NCI-H774 (cell line): ENCODE results near the gene PPME1.

ENCODE experiments used
- DNase-seq: peaks from one replicate; lab custom pipeline; 2025; lab: John Stamatoyannopoulos, UW

The PPME1 gene

GRCh38 chr11:74159642-74160041 lies 11.4 kb upstream of the PPME1 start:
- no peak for DNase-seq

- no peak for DNase-seq
These were observed 8.2 kb upstream of the PPME1 start for GRCh38 chr11:74162681-74163467.

- no peak for DNase-seq
These were observed 2.3 kb upstream of the PPME1 start for GRCh38 chr11:74168838-74169237.

GRCh38 chr11:74169738-74170458 lies 1.2 kb upstream of the PPME1 start:
- DNase-seq = no peak

DNA sequence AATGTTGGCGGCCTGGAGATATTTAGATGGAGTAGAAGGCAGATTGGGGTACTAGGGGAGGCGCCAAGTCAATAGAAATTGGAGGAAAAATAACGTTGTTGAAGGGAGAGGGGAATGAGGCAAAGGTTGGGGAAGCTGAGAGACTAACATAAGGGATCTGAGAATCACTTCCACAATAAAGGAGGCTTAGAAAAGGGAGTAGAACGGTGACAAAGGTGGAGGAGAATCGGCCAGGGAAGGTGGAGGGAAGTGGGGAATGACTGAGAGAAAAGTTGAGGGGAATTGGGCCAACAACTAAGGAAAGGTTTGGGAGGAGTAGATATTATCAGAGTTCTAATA lies 510 bp downstream of the PPME1 start:
- no peak for DNase-seq

DNA sequence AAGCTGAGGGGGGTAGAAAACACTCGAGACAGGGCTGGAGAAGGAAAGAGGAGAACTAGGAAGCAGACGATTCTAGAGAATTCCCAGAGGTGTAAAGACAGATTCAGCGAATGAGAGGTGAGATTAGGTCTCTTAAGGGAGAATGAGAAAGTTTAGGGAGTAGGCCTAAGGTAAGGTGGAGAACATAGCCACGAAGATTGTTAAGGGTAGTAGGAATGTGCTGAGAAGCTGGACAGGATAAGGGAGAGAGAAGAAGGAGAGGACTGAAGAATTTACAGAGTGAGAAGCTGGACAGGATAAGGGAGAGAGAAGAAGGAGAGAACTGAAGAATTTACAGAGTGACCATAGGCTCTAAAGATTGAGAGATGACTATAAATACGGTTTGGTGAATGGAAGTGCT lies 908 bp downstream of the PPME1 start:
- no peak for DNase-seq

DNA sequence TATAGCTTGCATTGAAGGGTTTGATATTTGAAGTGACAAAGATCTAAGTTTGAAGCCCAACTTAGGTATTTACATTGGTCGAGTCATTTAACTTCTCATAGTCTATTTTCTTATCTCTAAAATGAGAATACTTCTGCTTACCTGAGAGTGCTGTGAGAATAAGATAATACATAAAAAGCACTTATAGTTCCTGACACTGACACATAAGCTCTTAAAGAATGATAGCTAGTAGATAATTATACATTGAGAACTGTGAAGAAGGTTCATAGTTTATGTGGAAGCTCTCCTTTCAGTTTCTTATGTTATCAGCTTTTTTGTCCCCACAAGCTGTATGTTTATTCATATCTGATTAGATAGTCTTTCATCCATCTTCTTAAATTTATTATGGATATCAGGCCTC lies 4.8 kb downstream of the PPME1 start:
- DNase-seq = no peak

GRCh38 chr11:74179234-74180052 lies 8.4 kb downstream of the PPME1 start:
- no peak for DNase-seq

GRCh38 chr11:74182635-74183034 lies 11.5 kb downstream of the PPME1 start:
- no peak for DNase-seq

DNA sequence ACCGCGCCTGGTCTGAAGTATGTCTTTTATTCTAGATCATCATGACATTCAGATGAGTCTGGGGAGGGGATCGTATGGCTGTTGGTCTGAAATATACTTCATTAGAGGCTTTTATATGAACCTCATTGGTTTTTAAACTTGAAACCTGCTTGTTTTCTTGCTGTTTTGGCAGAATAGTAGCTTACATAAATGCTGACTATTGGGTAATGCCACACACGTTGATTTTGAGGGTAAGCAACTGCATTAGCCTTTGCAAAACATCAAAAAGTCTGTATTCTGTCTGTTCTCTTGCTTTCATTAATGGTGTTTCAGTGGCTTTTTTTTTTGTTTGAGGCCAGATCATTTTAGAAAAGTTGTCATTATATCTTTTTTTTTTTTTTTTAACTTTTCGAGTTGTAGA lies 14.2 kb downstream of the PPME1 start:
- no peak for DNase-seq

DNA sequence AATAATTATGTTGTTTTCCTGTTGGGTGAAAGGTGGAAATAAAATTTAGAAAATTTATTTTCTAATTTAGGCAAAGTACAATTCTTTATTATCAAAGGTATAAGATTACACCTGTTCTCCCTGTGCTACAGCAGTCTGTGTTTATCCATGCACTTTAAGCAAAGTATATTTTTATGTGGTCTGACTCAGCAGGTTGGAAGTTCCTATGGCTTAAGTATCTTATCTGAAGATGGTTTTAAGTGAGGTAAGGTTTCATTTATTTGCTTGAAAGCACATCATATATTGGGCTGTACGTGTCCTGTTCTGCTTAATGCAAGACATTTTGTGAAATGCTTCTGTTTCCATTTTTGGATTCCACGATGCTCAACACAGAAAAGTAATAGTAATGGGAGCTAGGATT lies 14.6 kb downstream of the PPME1 start:
- no peak for DNase-seq

- no peak for DNase-seq
These were observed 24.7 kb downstream of the PPME1 start for GRCh38 chr11:74195828-74196227.

- no peak for DNase-seq
These were observed 25.8 kb downstream of the PPME1 start for GRCh38 chr11:74196781-74197486.

DNA sequence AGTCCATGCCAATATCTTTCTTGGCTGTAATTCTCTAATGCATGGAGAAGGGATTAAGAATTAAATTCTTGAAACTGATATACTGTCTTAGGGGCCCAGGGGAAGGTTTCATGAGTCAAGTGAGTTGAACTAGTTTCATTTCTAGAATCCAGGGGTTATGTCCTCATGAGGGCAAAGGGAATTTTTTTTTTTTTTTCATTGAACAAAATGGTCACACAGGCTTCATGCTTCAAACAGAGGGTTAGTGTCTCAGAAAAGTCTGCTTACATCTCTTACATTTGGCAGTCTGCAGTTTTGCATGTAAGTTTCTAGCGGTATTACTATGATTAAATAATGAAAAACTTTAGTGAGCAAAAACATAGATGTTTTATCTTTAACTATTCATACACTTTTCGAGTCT lies 32.9 kb downstream of the PPME1 start:
- DNase-seq = no peak

- DNase-seq = no peak
These were observed 33.6 kb downstream of the PPME1 start for GRCh38 chr11:74204701-74205100.

DNA sequence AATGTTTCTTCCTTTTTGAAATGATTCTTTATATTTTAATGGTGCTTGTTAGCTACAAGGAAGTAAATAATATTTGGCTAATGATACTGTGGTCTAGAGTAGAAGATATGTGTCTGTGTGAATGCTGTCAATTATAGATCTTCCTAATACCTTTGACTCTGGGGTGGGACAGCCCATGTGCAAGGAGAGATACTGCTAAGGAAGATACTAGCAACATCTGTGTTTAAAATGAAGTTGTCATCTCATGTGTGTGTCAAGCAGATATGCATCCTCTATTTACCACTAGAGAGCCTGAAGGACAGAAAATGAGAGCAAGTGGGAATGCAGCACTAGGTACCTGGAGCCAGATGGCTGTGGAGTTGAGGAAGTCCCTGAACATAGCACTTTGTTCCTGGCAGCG lies 34.1 kb downstream of the PPME1 start:
- DNase-seq = no peak

GRCh38 chr11:74206746-74207145 lies 35.7 kb downstream of the PPME1 start:
- no peak for DNase-seq

DNA sequence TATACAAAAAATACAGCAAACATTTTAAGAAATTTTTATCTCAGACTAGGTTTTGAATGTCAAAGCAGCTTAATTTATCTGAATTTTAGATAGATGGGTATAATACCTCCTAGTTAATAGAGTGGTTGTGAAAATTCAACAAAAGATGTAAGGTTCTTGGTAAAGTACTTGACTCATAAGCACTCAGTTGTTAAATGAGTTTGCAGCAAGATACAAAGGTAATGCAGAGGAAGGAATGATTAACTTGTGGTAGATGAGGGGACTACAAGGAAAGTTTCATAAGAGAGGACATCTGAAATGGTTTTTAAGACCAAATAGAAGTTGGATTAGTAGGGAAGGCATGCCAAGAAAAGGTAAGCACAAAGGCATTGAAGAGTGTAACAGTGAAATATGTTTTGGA lies 37.4 kb downstream of the PPME1 start:
- no peak for DNase-seq

GRCh38 chr11:74212533-74212932 lies 41.4 kb downstream of the PPME1 start:
- DNase-seq = no peak

- no peak for DNase-seq
These were observed 49.3 kb downstream of the PPME1 start for GRCh38 chr11:74220376-74220775.

DNA sequence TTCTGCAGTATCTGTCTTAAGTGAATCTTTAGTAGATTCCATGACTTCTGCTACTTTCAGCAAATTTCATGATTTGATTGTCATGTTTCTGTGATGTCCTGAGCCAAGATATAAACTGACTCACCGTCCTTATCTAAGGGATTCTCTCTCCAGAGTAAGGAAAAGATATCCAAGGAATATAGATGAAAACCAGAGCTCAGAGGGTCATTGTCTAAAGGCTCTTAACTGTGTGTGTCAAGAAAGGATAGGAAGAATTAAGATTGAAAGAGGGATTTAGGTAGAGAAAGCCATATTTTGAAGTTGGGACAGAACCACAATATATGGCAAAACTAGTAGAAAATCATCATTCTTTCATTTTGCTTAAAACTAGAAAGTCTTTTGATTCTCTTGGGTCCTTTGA lies 50.7 kb downstream of the PPME1 start:
- no peak for DNase-seq

DNA sequence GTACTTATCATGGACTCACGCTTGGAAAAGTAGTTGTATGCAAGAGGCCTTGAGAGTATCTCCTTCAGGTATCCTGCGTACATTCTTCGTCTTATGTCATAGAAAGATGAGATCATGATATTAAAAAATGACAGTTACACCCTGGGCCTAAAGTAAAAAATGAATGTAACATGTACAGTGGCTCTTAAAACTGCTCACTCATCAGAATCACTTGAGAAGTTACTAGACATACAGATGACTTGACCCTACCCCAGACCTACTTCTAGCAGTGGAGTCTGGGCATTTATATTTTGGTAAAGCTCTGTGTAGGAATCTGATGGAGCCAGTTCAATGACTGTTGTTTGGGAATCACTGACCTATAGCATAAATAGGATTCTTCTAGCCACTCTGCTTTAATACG lies 54.5 kb downstream of the PPME1 start:
- no peak for DNase-seq
